HepG2 (cell line): ENCODE measurements around the gene TBL3. TPM values are rescaled to one million over a fixed set of nuclear protein-coding genes. Genes with fewer than 3 reads are reported as not detected.

Experiments
- ASH2L ChIP-seq: fragments of 300-600, 200-600 bp; sonication (generic); IDR thresholded peaks from 2 replicates; pipeline ENCODE4 v1.7.0; 2017; ENCODE audit warnings: low read depth, mild to moderate bottlenecking, moderate library complexity, mixed read lengths, low read length; ENCODE audit not compliant: insufficient read length
- BRD4 ChIP-seq: sonication (generic); formaldehyde crosslinking; IDR thresholded peaks from 2 replicates; pipeline ENCODE4 v1.4.0; 2020; ENCODE audit warnings: missing genetic modification reagents
- CREB1 ChIP-seq, 2 experiments: fragments of 450-650 bp in 1 of 2; IDR thresholded peaks; 2 replicates each; pipeline ENCODE4 v1.6.1; 2016 to 2017; ENCODE audit warnings: control low read depth in 1 of 2, mild to moderate bottlenecking in 1 of 2, missing compliant biosample characterization in 1 of 2, missing genetic modification characterization in 1 of 2
- FOXK2 ChIP-seq: fragments of 450-650 bp; IDR thresholded peaks from 2 replicates; pipeline ENCODE4 v1.6.1; 2016
- GLI4 ChIP-seq: sonication (generic); formaldehyde crosslinking; IDR thresholded peaks from 2 replicates; pipeline ENCODE4 v1.5.1; 2020; ENCODE audit warnings: missing genetic modification reagents, mild to moderate bottlenecking, moderate library complexity, borderline replicate concordance
- PHB2 ChIP-seq: fragments of 450-650 bp; IDR thresholded peaks from 2 replicates; pipeline ENCODE4 v1.6.1; 2018; ENCODE audit not compliant: partially characterized antibody
- PHF20 ChIP-seq: sonication (generic); formaldehyde crosslinking; IDR thresholded peaks from 2 replicates; pipeline ENCODE4 v1.5.0; 2020; ENCODE audit warnings: mild to moderate bottlenecking, missing genetic modification reagents
- RELA ChIP-seq: sonication (generic); formaldehyde crosslinking; IDR thresholded peaks from 2 replicates; pipeline ENCODE4 v1.4.0; 2020; ENCODE audit warnings: missing genetic modification reagents
- SRSF9 ChIP-seq: fragments of 200-400 bp; formaldehyde crosslinking; IDR thresholded peaks from 2 replicates; pipeline ENCODE4 v1.6.1; 2018; ENCODE audit warnings: borderline replicate concordance, mild to moderate bottlenecking, low read depth, low read length; ENCODE audit not compliant: insufficient read depth, poor library complexity, severe bottlenecking
- TCF7L2 ChIP-seq: IDR thresholded peaks from 2 replicates; pipeline ENCODE4 v1.6.1; 2011; ENCODE audit warnings: mild to moderate bottlenecking, low read depth, low read length, moderate library complexity
- TFDP2 ChIP-seq: sonication (generic); formaldehyde crosslinking; IDR thresholded peaks from 2 replicates; pipeline ENCODE4 v1.4.0; 2020; ENCODE audit warnings: missing genetic modification reagents
- ZBTB40 ChIP-seq, 2 experiments: fragments of 450-650 bp in 1 of 2; sonication (generic) in 1 of 2; formaldehyde crosslinking in 1 of 2; IDR thresholded peaks; 2 replicates each; pipeline versions ENCODE4 v1.6.1 to v1.8.0; 2016 to 2022; ENCODE audit warnings: antibody characterized with exemption in 1 of 2, mild to moderate bottlenecking in 1 of 2, missing genetic modification reagents in 1 of 2
- ZMYM2 ChIP-seq: sonication (generic); formaldehyde crosslinking; IDR thresholded peaks from 2 replicates; pipeline ENCODE4 v1.8.0; 2022; ENCODE audit warnings: mild to moderate bottlenecking, missing genetic modification reagents
- ZNF614 ChIP-seq: IDR thresholded peaks from 2 replicates; pipeline ENCODE4 v1.6.1; 2018; ENCODE audit warnings: missing biosample characterization, missing genetic modification reagents, inconsistent platforms, borderline replicate concordance
- polyA plus RNA-seq, 8 experiments: library from polyadenylated mRNA; depleted of rRNA in 3 of 8; stranded (reverse) in 7 of 8; unstranded in 1 of 8; fragments of >200 nt; fragmentation: Illumina TruSeq in 4 of 8; extraction: Trizol in 4 of 8; gene quantifications; 2 replicates each; pipeline versions ENCODE4 v1.2.1 to v1.2.3, GENCODE V29; 2011 to 2016; ENCODE audit warnings: low read depth in 4 of 8, missing spikeins in 1 of 8, mixed read lengths in 1 of 8; ENCODE audit not compliant: insufficient read depth in 1 of 8
- total RNA-seq, 5 experiments: library from RNA; depleted of rRNA; stranded (reverse); fragments of >200 nt; fragmentation: Illumina TruSeq; extraction: Trizol; gene quantifications; 2 replicates each; pipeline ENCODE4 v1.2.3, GENCODE V29; 2016; ENCODE audit warnings: low read depth in 1 of 5
- TF ChIP-seq, protein P1 (sequence below): sonication (generic); formaldehyde crosslinking; IDR thresholded peaks from 2 replicates; pipeline ENCODE4 v1.5.0; 2020; ENCODE audit warnings: missing genetic modification reagents
- TF ChIP-seq, protein P2 (sequence below): sonication (generic); formaldehyde crosslinking; IDR thresholded peaks from 2 replicates; pipeline ENCODE4 v1.8.1; 2023; ENCODE audit warnings: missing genetic modification reagents, mild to moderate bottlenecking, borderline replicate concordance

TBL3 gene
- total and polyA plus RNA-seq, 2 of the 13 experiments (the other 11 are each of a cell fraction or from before 2014, with no cell fraction given): 16.8 to 38.0 TPM

GRCh38 chr16:1940273-1941161 is 31.3 kb upstream of the TBL3 start (continued):
- TF ChIP-seq ZMYM2 (CRISPR knock-in tag) (peak; percentile 51; the same call in 1 of the 2 replicates), PHB2 (no peak), GLI4 (CRISPR knock-in tag) (0 out of 2 replicates have a peak, but pooled peaks have one; percentile 25), CREB1 (IDR thresholded peaks at IDR 0.05) (no peak), CREB1 (CRISPR knock-in tag; IDR thresholded peaks at IDR 0.05) (0 out of 2 replicates have a peak, but pooled peaks have one; percentile 50), FOXK2 (no peak), ASH2L (peak; percentile 98), PHF20 (CRISPR knock-in tag) (peak; percentile 60), RELA (CRISPR knock-in tag) (0 out of 2 replicates have a peak, but pooled peaks have one; percentile 6), SRSF9 (no peak), ZNF614 (CRISPR knock-in tag) (no peak; the same call in 1 of the 2 replicates), TFDP2 (CRISPR knock-in tag) (peak; percentile 35), TCF7L2 (no peak), ZBTB40 (IDR thresholded peaks at IDR 0.05) (no peak), ZBTB40 (CRISPR knock-in tag; IDR thresholded peaks at IDR 0.05) (peak; percentile 0; the same call in 1 of the 2 replicates), BRD4 (CRISPR knock-in tag) (peak; percentile 10; the same call in 1 of the 2 replicates)
- TF ChIP-seq, protein P1, sequence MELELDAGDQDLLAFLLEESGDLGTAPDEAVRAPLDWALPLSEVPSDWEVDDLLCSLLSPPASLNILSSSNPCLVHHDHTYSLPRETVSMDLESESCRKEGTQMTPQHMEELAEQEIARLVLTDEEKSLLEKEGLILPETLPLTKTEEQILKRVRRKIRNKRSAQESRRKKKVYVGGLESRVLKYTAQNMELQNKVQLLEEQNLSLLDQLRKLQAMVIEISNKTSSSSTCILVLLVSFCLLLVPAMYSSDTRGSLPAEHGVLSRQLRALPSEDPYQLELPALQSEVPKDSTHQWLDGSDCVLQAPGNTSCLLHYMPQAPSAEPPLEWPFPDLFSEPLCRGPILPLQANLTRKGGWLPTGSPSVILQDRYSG (CRISPR knock-in tag): no peak; the same call in 1 of the 2 replicates
- TF ChIP-seq, protein P2, sequence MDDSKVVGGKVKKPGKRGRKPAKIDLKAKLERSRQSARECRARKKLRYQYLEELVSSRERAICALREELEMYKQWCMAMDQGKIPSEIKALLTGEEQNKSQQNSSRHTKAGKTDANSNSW (CRISPR knock-in tag): no peak
